ENCODE results near the gene TMSB4X.

- TF ChIP-seq EP300 (IDR thresholded peaks at IDR 0.05), result no peak
- TF ChIP-seq CTCF (IDR thresholded peaks at IDR 0.05), result no peak
Observed at GRCh38 chrX:13009844-13010243, 34.9 kb downstream of the TMSB4X start.

Measured in stomach (tissue), 4 donors.